ENCODE results near the gene DDX1.

The DDX1 gene

GRCh38 chr2:15666861-15667808 is 75.5 kb downstream of the DDX1 start:
- H3K27ac ChIP-seq (ENCODE audit: low read length), result no peak overlapping the region
- H3K4me1 ChIP-seq (ENCODE audit: insufficient read depth, low read length), result no peaks in the 10 kb centered on the region
- H3K9me3 ChIP-seq (ENCODE audit: insufficient read depth, low read depth, low read length), result no peaks in the 10 kb centered on the region
- H3K36me3 ChIP-seq (ENCODE audit: insufficient read depth, low read depth, low read length), result no peaks in the 10 kb centered on the region
- H3K9ac ChIP-seq (ENCODE audit: low read depth, low read length), result no peak overlapping the region
- H3K27me3 ChIP-seq (ENCODE audit: insufficient read depth, low read length), result no peaks in the 10 kb centered on the region
- no peak overlapping the region for H3K4me3 ChIP-seq (ENCODE audit: low read length)

- Histone ChIP-seq H3K9ac (ENCODE audit: low read depth, low read length) (no peak overlapping the region), H3K4me3 (ENCODE audit: low read length) (no peak overlapping the region), H3K27ac (ENCODE audit: low read length) (no peak overlapping the region), H3K9me3 (ENCODE audit: insufficient read depth, low read depth, low read length) (no peaks in the 10 kb centered on the region), H3K36me3 (ENCODE audit: insufficient read depth, low read depth, low read length) (no peaks in the 10 kb centered on the region), H3K27me3 (ENCODE audit: insufficient read depth, low read length) (no peaks in the 10 kb centered on the region), H3K4me1 (ENCODE audit: insufficient read depth, low read length) (no peaks in the 10 kb centered on the region)
Observed at GRCh38 chr2:15667809-15668556, 76.3 kb downstream of the DDX1 start.

GRCh38 chr2:15668611-15669305 is 77.1 kb downstream of the DDX1 start:
- Histone ChIP-seq H3K9me3 (ENCODE audit: insufficient read depth, low read depth, low read length) (no peaks in the 10 kb centered on the region), H3K4me1 (ENCODE audit: insufficient read depth, low read length) (no peaks in the 10 kb centered on the region), H3K27me3 (ENCODE audit: insufficient read depth, low read length) (no peaks in the 10 kb centered on the region), H3K9ac (ENCODE audit: low read depth, low read length) (no peak overlapping the region), H3K4me3 (ENCODE audit: low read length) (no peak overlapping the region), H3K36me3 (ENCODE audit: insufficient read depth, low read depth, low read length) (no peaks in the 10 kb centered on the region), H3K27ac (ENCODE audit: low read length) (no peak overlapping the region)

- Histone ChIP-seq H3K4me1 (ENCODE audit: insufficient read depth, low read length) (no peaks in the 10 kb centered on the region), H3K27ac (ENCODE audit: low read length) (no peak overlapping the region), H3K36me3 (ENCODE audit: insufficient read depth, low read depth, low read length) (no peaks in the 10 kb centered on the region), H3K9ac (ENCODE audit: low read depth, low read length) (no peak overlapping the region), H3K9me3 (ENCODE audit: insufficient read depth, low read depth, low read length) (no peaks in the 10 kb centered on the region), H3K27me3 (ENCODE audit: insufficient read depth, low read length) (no peaks in the 10 kb centered on the region), H3K4me3 (ENCODE audit: low read length) (no peak overlapping the region)
Observed at GRCh38 chr2:15669375-15669910, 77.8 kb downstream of the DDX1 start.

GRCh38 chr2:15670469-15670868 is 78.8 kb downstream of the DDX1 start:
- Histone ChIP-seq H3K4me3 (ENCODE audit: low read length) (no peak overlapping the region), H3K9ac (ENCODE audit: low read depth, low read length) (no peak overlapping the region), H3K4me1 (ENCODE audit: insufficient read depth, low read length) (no peaks in the 10 kb centered on the region), H3K27me3 (ENCODE audit: insufficient read depth, low read length) (no peaks in the 10 kb centered on the region), H3K36me3 (ENCODE audit: insufficient read depth, low read depth, low read length) (no peaks in the 10 kb centered on the region), H3K27ac (ENCODE audit: low read length) (no peak overlapping the region), H3K9me3 (ENCODE audit: insufficient read depth, low read depth, low read length) (no peaks in the 10 kb centered on the region)

GRCh38 chr2:15670981-15671380 is 79.3 kb downstream of the DDX1 start:
- no peak overlapping the region for H3K9ac ChIP-seq (ENCODE audit: low read depth, low read length)
- no peak overlapping the region for H3K27ac ChIP-seq (ENCODE audit: low read length)
- H3K4me1 ChIP-seq (ENCODE audit: insufficient read depth, low read length), result no peaks in the 10 kb centered on the region
- H3K36me3 ChIP-seq (ENCODE audit: insufficient read depth, low read depth, low read length), result no peaks in the 10 kb centered on the region
- no peaks in the 10 kb centered on the region for H3K9me3 ChIP-seq (ENCODE audit: insufficient read depth, low read depth, low read length)
- H3K27me3 ChIP-seq (ENCODE audit: insufficient read depth, low read length), result no peaks in the 10 kb centered on the region
- no peak overlapping the region for H3K4me3 ChIP-seq (ENCODE audit: low read length)

- no peak overlapping the region for H3K27ac ChIP-seq (ENCODE audit: low read length)
Observed at GRCh38 chr2:15671409-15671808, 79.7 kb downstream of the DDX1 start.

GRCh38 chr2:15671842-15672815 is 80.5 kb downstream of the DDX1 start:
- H3K36me3 ChIP-seq (ENCODE audit: insufficient read depth, low read depth, low read length), result no peaks in the 10 kb centered on the region
- no peaks in the 10 kb centered on the region for H3K4me1 ChIP-seq (ENCODE audit: insufficient read depth, low read length)
- no peak overlapping the region for H3K4me3 ChIP-seq (ENCODE audit: low read length)
- no peak overlapping the region for H3K9ac ChIP-seq (ENCODE audit: low read depth, low read length)
- no peaks in the 10 kb centered on the region for H3K27me3 ChIP-seq (ENCODE audit: insufficient read depth, low read length)
- no peaks in the 10 kb centered on the region for H3K9me3 ChIP-seq (ENCODE audit: insufficient read depth, low read depth, low read length)
- H3K27ac ChIP-seq (ENCODE audit: low read length), result no peak overlapping the region

More at GRCh38 chr2:15671409-15671808, 79.7 kb downstream of the DDX1 start:
- no peaks in the 10 kb centered on the region for H3K4me1 ChIP-seq (ENCODE audit: insufficient read depth, low read length)
- H3K9me3 ChIP-seq (ENCODE audit: insufficient read depth, low read depth, low read length), result no peaks in the 10 kb centered on the region
- H3K4me3 ChIP-seq (ENCODE audit: low read length), result no peak overlapping the region
- no peaks in the 10 kb centered on the region for H3K27me3 ChIP-seq (ENCODE audit: insufficient read depth, low read length)
- H3K36me3 ChIP-seq (ENCODE audit: insufficient read depth, low read depth, low read length), result no peaks in the 10 kb centered on the region
- H3K9ac ChIP-seq (ENCODE audit: low read depth, low read length), result no peak overlapping the region

GRCh38 chr2:15672961-15673918 is 81.6 kb downstream of the DDX1 start:
- no peak overlapping the region for H3K9ac ChIP-seq (ENCODE audit: low read depth, low read length)
- H3K27ac ChIP-seq (ENCODE audit: low read length), result no peak overlapping the region
- H3K9me3 ChIP-seq (ENCODE audit: insufficient read depth, low read depth, low read length), result no peaks in the 10 kb centered on the region
- H3K4me3 ChIP-seq (ENCODE audit: low read length), result no peak overlapping the region
- no peaks in the 10 kb centered on the region for H3K27me3 ChIP-seq (ENCODE audit: insufficient read depth, low read length)
- no peaks in the 10 kb centered on the region for H3K36me3 ChIP-seq (ENCODE audit: insufficient read depth, low read depth, low read length)
- H3K4me1 ChIP-seq (ENCODE audit: insufficient read depth, low read length), result no peaks in the 10 kb centered on the region

Data from iPS-20b (cell line).